C1 segment of cervical spinal cord (tissue), 14 donors: ENCODE measurements around the gene SAT1.

ENCODE experiments used
- DNase-seq, 14 donors: peaks; one replicate each; lab custom pipeline; 2025; lab: John Stamatoyannopoulos, UW

Gene SAT1

DNA sequence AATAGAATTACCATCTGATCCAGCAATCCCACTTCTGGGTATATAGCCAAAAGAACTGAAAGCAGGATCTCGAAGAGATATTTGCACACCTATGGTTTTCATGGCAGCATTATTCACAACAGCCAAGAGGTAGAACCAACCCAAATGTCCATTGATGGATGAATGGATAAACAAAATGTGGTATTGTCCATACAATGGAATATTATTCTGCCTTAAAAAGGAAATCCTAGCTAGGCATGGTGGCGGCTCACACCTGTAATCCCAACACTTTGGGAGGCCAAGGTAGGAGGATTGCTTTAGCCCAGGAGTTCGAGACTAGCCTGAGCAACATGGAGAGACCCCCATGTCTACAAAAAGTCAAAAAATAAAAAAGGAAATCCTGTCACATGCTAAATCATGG lies 27.3 kb downstream of the SAT1 start:
- DNase-seq: no peak

DNA sequence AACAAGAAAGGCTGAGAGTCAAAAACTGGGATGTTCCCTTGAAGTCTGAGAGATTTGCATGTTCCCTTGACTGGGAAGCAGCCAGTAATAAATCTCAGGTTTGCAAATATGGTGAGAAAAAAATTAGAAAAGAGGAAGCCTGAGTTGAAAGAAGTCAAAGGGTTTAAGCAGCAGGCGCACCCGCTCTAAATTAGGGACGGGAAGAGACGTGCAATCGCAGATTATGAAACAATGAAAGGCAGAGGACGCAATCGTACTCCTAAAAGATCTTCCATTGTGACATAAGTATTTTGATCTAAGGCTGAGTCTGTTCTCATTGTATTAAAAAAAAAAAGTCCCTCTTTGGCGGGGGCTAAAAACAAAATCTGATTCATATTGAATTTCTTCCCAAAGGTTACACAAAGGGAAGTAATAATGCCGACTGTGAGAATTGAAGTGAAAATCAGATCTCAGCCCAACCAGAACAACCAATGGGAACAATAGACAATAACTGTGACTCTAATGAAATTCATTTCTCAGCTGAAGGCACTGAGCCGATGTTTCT lies 28.2 kb downstream of the SAT1 start:
- peak in 2 of 14 donors; percentile 1 to 27 for DNase-seq

DNA sequence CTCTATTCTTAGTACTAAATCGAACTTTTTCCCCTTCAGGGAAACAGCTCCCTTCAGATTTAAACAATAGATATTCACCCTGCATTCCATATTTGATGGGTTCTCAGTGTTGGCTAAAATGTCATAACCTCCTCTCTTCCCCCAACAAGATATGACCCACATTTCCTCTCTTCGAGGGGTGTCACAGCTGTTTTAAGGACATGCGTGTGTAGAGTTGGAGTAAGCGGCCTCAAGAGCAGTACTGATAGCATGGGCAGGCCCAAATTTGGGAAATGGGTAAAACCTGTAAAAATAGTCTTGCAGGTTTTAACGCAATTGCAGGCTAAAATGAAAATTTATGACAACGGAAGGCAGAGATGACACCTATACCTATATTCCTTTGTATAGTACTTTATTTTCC lies 28.7 kb downstream of the SAT1 start:
- peak in 1 of 14 donors; percentile 27 for DNase-seq

DNA sequence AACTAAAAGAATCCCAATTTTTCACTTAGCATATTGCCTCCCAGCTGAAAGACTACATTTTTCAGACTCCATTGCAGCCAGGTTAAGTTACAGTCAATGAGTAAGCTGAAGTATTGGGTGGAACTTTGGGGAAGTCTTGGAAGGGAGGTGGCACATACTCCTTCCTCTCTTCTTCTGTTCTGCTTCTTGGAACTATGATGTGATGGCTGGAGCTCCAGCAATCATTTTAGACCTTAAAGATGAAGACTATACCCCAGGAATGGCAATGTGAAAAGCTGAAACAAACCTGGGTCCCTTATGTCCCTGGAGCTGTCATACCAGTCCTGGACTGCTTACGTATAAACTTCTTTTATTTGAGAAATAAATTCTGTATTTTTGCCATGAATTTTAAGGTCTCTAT lies 30.8 kb downstream of the SAT1 start:
- DNase-seq: no peak

DNA sequence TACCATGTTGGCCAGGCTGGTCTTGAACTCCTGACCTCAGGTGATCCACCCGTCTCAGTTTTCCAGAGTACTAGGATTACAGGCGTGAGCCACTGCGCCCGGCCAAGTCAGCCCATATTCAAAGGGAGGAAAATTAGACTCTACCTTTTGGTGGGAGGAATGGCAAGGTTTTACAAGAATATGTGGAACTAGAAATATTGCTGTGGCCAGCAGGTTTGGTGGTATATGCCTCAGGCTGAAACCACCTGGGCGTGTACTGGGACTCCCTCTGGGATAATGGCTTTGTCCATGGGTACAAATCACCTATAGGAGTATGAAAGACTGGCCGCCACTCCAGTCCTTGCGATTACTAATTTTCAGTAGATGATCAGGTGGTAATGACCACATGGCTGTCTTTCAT lies 32.4 kb downstream of the SAT1 start:
- DNase-seq: no peak

DNA sequence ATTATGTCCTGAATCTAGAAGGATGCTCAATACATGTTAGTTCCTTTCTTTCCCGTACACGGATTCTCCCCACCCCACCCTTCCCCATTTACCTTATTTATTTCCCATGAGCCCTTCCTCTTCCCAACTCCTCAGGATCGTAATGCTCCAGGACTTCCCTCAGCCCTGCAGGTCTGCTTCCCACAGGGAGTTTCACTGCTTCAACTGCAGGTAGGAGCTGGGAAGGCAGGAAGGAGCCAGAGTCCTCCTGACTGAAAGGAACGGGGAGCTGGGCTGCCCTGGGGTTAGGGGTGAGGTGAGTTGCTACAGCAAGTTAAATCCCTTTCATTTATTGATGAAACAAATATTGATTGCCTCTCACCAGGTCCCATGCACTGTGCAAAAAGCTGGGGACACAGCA lies 33.2 kb downstream of the SAT1 start:
- no peak for DNase-seq

DNA sequence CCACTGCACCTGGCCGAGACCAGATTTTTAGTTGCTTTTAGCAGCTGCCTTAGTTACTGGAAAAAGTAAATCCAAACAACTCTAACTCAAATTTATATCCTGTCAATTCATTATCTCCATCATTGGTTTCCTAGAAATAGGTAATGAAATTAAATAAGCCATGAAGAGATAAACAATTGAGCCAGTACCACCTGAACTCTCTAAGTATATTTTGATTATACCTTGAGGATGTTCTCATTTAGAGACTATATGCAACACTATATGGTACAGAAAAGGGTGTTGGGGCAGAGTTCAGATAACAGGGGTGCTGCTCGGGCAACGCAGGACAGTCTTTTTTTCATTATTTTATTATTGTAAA lies 35.0 kb downstream of the SAT1 start:
- no peak for DNase-seq

DNA sequence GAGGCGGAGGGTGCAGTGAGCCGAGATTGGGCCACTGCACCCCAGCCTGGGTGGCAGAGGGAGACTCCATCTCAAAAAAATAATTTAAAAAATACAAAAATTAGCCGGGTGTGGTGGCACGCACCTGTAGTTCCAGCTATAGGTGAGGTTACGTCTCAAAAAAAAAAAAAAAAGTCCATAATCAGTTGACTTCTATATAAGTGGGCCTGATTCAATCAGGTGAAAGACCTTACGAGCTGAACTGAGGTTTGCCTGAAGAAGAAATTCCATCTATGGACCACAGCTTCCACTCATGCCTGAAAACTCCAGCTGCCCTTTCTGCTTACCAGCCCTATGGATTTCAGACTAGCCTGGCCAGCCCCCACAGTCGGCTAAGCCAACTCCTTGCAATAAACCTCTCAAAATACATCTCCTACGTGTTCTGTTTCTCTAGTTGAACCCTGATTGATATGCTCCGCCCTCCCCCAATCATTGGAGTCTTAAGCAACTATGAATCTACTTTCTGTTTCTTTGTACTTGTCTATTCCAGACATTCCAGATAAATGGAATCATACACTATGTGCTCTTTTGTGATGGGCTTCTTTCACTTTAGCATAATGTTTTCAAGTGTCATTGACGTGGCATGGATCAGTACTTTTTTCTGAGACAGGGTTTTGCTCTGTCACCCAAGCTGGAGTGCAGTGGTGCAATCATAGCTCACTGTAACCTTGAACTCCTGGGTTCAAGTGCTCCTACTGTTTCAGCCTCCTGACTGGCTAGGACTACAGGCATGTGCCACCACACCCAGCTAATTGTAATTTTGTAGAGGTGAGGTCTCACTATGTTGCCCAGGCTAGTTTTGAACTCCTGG lies 36.6 kb downstream of the SAT1 start:
- no peak for DNase-seq

DNA sequence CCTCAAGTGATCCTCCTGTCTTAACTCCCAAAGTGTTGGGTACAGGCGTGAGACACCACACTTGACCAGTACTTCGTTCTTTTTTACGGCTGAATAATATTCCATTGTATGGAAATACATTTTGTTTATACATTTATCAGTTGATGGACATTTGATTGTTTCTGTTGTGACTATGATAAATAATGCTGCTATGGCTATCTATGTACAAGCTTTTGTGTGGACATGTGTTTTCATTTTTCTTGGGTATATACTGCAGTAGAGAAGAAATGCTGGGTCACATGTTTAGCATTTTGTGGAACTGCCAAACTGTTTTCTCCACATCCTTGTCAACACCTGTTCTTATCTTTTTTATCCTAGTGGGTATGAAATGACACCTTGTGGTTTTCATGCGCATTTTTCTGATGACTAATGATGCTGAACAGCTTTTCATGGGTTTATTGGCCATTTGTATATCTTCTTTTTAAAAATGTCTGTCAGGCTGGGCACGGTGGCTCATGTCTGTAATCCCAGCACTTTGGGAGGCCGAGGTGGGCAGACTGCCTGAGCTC lies 37.3 kb downstream of the SAT1 start:
- DNase-seq: no peak

DNA sequence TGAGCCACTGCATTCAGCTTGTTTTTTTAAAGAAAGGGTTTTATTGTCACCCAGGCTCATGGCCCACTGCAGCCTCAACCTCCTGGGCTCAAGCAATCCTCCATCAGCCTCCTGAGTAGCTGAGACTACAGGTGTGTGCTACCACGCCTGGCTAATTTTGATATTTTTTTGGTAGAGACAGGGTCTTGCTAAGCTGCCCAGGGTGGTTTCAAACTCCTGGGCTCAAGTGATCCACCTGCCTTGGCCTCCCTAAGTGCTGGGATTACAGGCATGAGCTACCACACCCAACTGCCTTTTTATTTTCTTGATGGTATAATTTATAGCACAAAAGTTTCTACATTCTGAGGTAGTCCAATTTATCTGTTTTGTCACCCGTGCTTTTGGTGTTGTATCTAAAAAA lies 38.9 kb downstream of the SAT1 start:
- DNase-seq: no peak

DNA sequence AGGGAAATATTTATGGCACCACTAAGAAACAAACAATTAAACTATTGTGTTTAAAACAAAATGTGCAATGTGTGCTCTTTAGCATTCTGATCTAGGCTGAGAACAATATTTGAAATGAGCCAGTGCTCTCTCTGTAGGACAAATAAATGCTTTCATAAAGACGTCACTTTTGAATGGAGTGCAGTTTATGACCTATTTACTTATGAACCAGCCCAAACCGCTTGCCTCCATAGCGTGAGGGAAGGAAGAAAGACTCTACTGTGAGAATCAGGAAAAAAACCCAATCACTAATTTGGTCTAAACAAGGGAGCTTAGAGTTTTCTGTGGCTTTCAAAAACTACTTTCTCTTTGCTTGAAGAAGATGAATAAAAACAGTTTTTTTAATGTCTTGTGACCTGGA lies 39.4 kb downstream of the SAT1 start:
- DNase-seq: peak in 1 of 14 donors; percentile 2

DNA sequence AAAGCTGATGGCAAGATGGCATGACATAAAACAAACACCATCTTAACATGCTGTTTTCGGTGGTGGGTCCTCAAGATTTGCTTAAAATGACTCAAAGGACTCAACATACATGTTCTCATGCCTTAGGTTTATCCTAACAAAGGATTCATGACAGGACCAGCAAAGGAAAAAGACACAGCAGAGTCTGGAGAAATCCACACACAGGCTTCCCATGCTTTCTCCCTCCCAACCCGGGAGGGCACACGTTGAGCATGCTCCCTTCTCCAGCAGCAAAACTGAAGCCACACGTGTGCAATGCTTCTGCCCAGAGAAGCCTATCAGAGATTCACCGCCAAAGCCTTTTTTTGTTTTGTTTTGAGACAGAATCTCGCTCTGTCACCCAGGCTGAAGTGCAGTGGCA lies 39.9 kb downstream of the SAT1 start:
- no peak for DNase-seq

DNA sequence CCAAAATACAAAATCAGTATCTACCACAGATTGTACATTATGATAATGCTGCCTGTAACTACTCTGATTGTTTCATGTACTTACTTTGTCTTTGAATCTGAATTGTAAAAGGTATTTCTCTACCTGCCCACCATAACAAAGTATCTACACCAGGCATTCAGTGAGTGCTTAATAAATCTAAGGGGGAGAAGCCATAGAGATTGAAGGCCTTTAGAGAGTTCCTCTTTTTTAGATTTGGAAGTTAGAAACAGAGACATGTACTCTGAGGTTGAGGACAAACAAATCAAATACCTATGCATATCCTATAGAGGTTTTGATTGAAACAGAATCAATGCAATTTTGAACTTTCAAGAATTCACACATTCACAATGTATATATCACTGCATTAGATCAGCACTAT lies 42.7 kb downstream of the SAT1 start:
- no peak for DNase-seq

DNA sequence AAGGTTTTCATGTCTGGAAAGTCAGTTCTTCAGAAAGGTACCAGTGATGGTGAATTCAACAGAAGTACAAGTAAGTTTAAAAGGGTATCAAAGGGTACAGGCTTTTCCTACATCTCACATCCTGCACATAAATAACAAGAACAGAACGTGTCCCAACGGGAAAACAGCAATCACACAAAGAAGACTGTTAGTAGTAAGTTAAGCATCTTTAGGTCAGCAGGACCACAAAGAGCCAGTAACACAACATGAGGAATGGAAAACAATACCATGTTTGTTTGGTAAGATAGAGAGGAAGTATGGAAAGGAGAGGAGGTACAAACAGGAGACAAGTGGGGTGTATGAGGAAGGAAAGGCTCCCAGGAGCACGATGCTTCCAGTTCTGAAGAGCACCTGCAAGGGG lies 43.2 kb downstream of the SAT1 start:
- DNase-seq: no peak

DNA sequence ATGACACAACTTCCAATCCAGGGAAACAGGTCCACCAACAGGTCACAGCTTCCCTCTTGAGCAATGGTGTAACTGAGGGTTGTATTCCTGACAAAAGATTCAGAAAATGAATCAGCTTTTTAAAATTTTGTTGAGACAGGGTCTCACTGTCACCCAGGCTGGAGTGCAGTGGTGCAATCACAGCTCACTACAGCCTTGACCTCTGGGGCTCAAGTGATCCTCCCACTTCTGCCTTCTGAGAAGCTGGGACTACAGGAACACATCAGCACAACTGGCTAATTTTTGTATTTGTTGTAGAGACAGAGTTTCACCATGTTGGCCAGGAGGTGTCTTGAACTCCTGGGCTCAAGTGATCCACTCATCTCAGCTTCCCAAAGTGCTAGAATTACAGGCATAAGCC lies 43.7 kb downstream of the SAT1 start:
- DNase-seq: no peak

DNA sequence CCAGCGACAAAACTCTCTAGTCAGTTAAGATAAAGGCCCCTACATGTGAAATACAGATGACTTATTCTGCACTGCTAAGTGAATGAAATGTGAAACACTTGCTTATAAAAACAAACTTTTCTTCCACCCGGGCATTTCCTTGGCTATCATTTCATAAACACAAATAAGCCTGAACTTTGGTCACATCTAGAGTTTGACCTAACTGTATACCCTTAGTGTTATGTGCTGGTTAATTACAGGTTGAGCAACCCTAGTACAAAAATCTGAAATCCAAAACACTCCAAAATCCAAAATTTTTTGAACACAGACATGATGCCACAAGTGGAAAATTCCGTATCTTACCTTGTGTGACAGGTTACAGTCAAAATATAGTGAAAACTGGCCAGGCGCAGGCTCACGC lies 45.9 kb downstream of the SAT1 start:
- DNase-seq: no peak

DNA sequence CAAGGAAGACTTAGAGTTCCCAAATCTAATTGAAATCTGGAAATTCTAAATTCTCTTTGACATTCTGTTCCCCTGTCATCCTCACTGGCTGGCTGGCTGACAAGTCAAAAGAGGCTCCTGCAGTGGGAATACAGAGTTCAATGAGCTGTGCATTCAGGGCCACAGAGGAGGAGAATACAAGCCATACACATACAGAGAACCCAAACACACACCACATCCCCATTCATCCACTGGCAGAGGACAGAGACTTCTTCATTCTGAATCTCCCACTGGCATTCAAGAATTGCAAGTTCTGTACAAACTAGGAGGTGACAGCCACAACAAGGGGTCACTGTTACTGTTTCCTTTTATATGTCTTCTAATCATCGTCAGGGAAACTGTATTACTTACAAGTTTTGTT lies 49.7 kb downstream of the SAT1 start:
- no peak for DNase-seq
